HEK293 (cell line): ENCODE data around the gene SPINDOC.

Source experiments
- CTCF ChIA-PET: fragments of 350-600 bp; formaldehyde crosslinking; extraction: SDS; loops from one replicate; lab custom pipeline; 2021; ENCODE audit warnings: antibody characterized with exemption; lab: Yijun Ruan, JAX
- POLR2A ChIA-PET: fragments of 300-600 bp; formaldehyde crosslinking; extraction: SDS; loops from one replicate; lab custom pipeline; 2020; ENCODE audit warnings: antibody characterized with exemption, inconsistent platforms; lab: Yijun Ruan, JAX
- H3K27ac ChIP-seq: fragments of 200-500 bp; sonication (Bioruptor generic); 2 replicates; pipeline ENCODE4 v1.5.1; 2014; ENCODE audit warnings: low read depth, low read length, control low read depth, inconsistent platforms; ENCODE audit errors: extremely low read depth
- H3K36me3 ChIP-seq, 2 experiments: fragments of 200-500 bp in 1 of 2; sonication (Bioruptor generic) in 1 of 2; 1 replicate in 1 of 2; 2 replicates in 1 of 2; pipeline ENCODE4 v1.5.1; 2014 to 2017; ENCODE audit warnings: inconsistent platforms in 2 of 2, low read length in 2 of 2; ENCODE audit not compliant: control insufficient read depth in 2 of 2, insufficient read depth in 1 of 2
- H3K4me1 ChIP-seq: fragments of 200-500 bp; sonication (Bioruptor generic); 2 replicates; pipeline ENCODE4 v1.5.1; 2014; ENCODE audit warnings: mild to moderate bottlenecking, low read length, inconsistent platforms; ENCODE audit not compliant: control insufficient read depth, insufficient read depth
- H3K4me3 ChIP-seq: 2 replicates; pipeline ENCODE4 v1.5.1; 2011; ENCODE audit warnings: low read depth, mild to moderate bottlenecking, control low read depth, low read length, moderate library complexity
- H3K9me3 ChIP-seq: fragments of 200-500 bp; sonication (Bioruptor generic); 2 replicates; pipeline ENCODE4 v1.5.1; 2014; ENCODE audit warnings: low read depth, low read length, inconsistent platforms; ENCODE audit not compliant: control insufficient read depth, insufficient read depth
- IKZF3 ChIP-seq: fragments of 450-650 bp; IDR thresholded peaks from 2 replicates; pipeline ENCODE4 v1.5.0; 2018; ENCODE audit warnings: missing biosample characterization, mild to moderate bottlenecking, missing genetic modification characterization, moderate library complexity
- SCRT1 ChIP-seq: fragments of 450-650 bp; formaldehyde crosslinking; IDR thresholded peaks from 2 replicates; pipeline ENCODE4 v1.5.1; 2016; ENCODE audit warnings: missing biosample characterization, missing genetic modification characterization, borderline replicate concordance
- SCRT2 ChIP-seq: fragments of 450-650 bp; formaldehyde crosslinking; IDR thresholded peaks from 2 replicates; pipeline ENCODE4 v1.5.1; 2016; ENCODE audit warnings: missing biosample characterization, missing genetic modification characterization
- SP7 ChIP-seq: fragments of 450-650 bp; formaldehyde crosslinking; IDR thresholded peaks from 2 replicates; pipeline ENCODE4 v1.5.1; 2016; ENCODE audit warnings: missing biosample characterization, missing genetic modification characterization
- ZBTB17 ChIP-seq: fragments of 450-650 bp; formaldehyde crosslinking; IDR thresholded peaks from 2 replicates; pipeline ENCODE4 v1.5.1; 2016; ENCODE audit warnings: missing biosample characterization, missing genetic modification characterization
- ZBTB48 ChIP-seq: fragments of 450-650 bp; formaldehyde crosslinking; IDR thresholded peaks from 2 replicates; pipeline ENCODE4 v1.5.1; 2016; ENCODE audit warnings: missing biosample characterization, missing genetic modification characterization
- ZEB2 ChIP-seq: fragments of 450-650 bp; formaldehyde crosslinking; IDR thresholded peaks from 2 replicates; pipeline ENCODE4 v1.5.1; 2016; ENCODE audit warnings: missing biosample characterization, missing genetic modification characterization
- ZNF10 ChIP-seq: fragments of 450-650 bp; formaldehyde crosslinking; IDR thresholded peaks from 2 replicates; pipeline ENCODE4 v1.5.1; 2017; ENCODE audit warnings: missing biosample characterization, missing genetic modification characterization
- ZNF366 ChIP-seq: fragments of 450-650 bp; formaldehyde crosslinking; conservative IDR thresholded peaks from 2 replicates; pipeline ENCODE4 v1.5.1; 2016; ENCODE audit warnings: missing biosample characterization, missing genetic modification characterization
- ZNF544 ChIP-seq: fragments of 450-650 bp; formaldehyde crosslinking; IDR thresholded peaks from 2 replicates; pipeline ENCODE4 v1.5.0; 2017; ENCODE audit warnings: missing biosample characterization, missing genetic modification characterization
- ZNF596 ChIP-seq: fragments of 450-650 bp; IDR thresholded peaks from 2 replicates; pipeline ENCODE4 v1.5.0; 2018; ENCODE audit warnings: missing biosample characterization, mild to moderate bottlenecking, missing genetic modification characterization, moderate library complexity
- ZNF610 ChIP-seq: fragments of 450-650 bp; formaldehyde crosslinking; IDR thresholded peaks from 2 replicates; pipeline ENCODE4 v1.5.1; 2016; ENCODE audit warnings: missing biosample characterization, missing genetic modification characterization, borderline replicate concordance
- ZNF654 ChIP-seq: fragments of 450-650 bp; formaldehyde crosslinking; IDR thresholded peaks from 2 replicates; pipeline ENCODE4 v1.5.1; 2016; ENCODE audit warnings: low read depth, missing biosample characterization, missing genetic modification characterization
- TF ChIP-seq, protein P1 (sequence below): fragments of 450-650 bp; IDR thresholded peaks from 2 replicates; pipeline ENCODE4 v1.5.1; 2018; ENCODE audit warnings: missing biosample characterization, missing genetic modification characterization
- TF ChIP-seq, protein P2 (sequence below): fragments of 450-650 bp; formaldehyde crosslinking; IDR thresholded peaks from 2 replicates; pipeline ENCODE4 v1.5.1; 2017; ENCODE audit warnings: missing biosample characterization, missing genetic modification characterization
- TF ChIP-seq, protein P3 (sequence below): fragments of 450-650 bp; formaldehyde crosslinking; IDR thresholded peaks from 2 replicates; pipeline ENCODE4 v1.5.1; 2016; ENCODE audit warnings: missing biosample characterization, missing genetic modification characterization
- TF ChIP-seq, protein P4 (sequence below): fragments of 450-650 bp; formaldehyde crosslinking; IDR thresholded peaks from 2 replicates; pipeline ENCODE4 v1.5.1; 2017; ENCODE audit warnings: missing biosample characterization, missing genetic modification characterization
- TF ChIP-seq, protein P5 (sequence below): IDR thresholded peaks from 2 replicates; pipeline ENCODE4 v1.6.1; 2011; ENCODE audit warnings: mild to moderate bottlenecking, low read depth, low read length, borderline replicate concordance

The SPINDOC gene

DNA sequence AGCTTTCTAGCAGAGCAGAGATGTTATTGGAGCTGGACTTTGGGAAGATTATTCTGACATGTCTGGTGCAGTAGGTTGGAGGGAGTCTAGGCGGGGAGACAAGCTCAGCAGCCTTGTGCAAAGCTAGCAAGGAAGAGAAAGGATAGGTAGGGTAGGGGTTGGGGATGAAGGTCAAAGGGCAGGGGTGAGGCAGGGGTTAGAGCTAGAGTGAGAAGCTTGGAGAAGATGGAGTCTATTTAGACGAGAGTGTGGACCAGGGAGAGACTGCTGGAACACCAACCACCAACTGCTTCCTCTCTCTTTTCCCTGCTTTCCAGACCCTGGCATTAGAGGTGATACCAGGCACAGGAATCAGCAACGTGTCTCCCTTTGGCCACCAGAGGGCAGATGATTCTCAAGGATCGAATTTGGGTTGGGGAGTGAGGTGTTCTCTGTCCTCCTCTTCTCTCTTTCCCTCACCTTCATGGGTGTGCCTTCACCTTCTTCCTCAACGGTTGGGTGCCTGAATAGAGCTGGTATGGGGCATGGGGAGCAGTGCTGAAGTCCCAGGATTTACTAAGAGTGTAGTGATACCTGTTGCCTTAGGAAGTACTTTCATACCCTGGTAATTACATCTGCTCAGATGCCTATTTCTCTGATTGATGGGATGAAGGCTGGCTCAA lies 23.9 kb downstream of the SPINDOC start:
- Histone ChIP-seq H3K4me1 (0 out of 2 replicates have a peak, but pooled peaks cover 4% of the 10 kb centered on the region), H3K9me3 (no peaks in the 10 kb centered on the region), H3K27ac (no peak overlapping the region), H3K4me3 (no peak overlapping the region)
- ChIA-PET CTCF (interaction anchor here (0.6 to 7.4 kb wide), 50 partner anchors 8 to 1133 kb away, joined by 3 to 135 read pairs (median 5); partner anchors contain the start of genes RCOR2 and ZFTA), POLR2A (interaction anchor here (0.6 to 1.2 kb wide), 4 partner anchors 23 to 319 kb away, joined by 3 to 4 read pairs (median 3); partner anchors contain the start of gene RCOR2)
- TF ChIP-seq ZNF654 = peak; percentile 90
- peak; percentile 95 for TF ChIP-seq SCRT2 (tag by site-specific recombination)
- TF ChIP-seq ZNF610 (tag by site-specific recombination) = no peak
- peak; percentile 78 for TF ChIP-seq SCRT1
- TF ChIP-seq IKZF3 (tag by site-specific recombination) = 0 out of 2 replicates have a peak, but pooled peaks have one; percentile 10
- peak; percentile 86 for TF ChIP-seq ZNF366
- TF ChIP-seq ZNF544 = no peak
- TF ChIP-seq, protein P1, sequence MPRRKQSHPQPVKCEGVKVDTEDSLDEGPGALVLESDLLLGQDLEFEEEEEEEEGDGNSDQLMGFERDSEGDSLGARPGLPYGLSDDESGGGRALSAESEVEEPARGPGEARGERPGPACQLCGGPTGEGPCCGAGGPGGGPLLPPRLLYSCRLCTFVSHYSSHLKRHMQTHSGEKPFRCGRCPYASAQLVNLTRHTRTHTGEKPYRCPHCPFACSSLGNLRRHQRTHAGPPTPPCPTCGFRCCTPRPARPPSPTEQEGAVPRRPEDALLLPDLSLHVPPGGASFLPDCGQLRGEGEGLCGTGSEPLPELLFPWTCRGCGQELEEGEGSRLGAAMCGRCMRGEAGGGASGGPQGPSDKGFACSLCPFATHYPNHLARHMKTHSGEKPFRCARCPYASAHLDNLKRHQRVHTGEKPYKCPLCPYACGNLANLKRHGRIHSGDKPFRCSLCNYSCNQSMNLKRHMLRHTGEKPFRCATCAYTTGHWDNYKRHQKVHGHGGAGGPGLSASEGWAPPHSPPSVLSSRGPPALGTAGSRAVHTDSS = peak; percentile 60; the same call in 1 of the 2 replicates
- 0 out of 2 replicates have a peak, but pooled peaks have one; percentile 24 for TF ChIP-seq SP7 (tag by site-specific recombination)
- TF ChIP-seq, protein P2, sequence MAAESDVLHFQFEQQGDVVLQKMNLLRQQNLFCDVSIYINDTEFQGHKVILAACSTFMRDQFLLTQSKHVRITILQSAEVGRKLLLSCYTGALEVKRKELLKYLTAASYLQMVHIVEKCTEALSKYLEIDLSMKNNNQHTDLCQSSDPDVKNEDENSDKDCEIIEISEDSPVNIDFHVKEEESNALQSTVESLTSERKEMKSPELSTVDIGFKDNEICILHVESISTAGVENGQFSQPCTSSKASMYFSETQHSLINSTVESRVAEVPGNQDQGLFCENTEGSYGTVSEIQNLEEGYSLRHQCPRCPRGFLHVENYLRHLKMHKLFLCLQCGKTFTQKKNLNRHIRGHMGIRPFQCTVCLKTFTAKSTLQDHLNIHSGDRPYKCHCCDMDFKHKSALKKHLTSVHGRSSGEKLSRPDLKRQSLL = no peak
- TF ChIP-seq ZEB2 = peak; percentile 41; the same call in 1 of the 2 replicates
- TF ChIP-seq, protein P3, sequence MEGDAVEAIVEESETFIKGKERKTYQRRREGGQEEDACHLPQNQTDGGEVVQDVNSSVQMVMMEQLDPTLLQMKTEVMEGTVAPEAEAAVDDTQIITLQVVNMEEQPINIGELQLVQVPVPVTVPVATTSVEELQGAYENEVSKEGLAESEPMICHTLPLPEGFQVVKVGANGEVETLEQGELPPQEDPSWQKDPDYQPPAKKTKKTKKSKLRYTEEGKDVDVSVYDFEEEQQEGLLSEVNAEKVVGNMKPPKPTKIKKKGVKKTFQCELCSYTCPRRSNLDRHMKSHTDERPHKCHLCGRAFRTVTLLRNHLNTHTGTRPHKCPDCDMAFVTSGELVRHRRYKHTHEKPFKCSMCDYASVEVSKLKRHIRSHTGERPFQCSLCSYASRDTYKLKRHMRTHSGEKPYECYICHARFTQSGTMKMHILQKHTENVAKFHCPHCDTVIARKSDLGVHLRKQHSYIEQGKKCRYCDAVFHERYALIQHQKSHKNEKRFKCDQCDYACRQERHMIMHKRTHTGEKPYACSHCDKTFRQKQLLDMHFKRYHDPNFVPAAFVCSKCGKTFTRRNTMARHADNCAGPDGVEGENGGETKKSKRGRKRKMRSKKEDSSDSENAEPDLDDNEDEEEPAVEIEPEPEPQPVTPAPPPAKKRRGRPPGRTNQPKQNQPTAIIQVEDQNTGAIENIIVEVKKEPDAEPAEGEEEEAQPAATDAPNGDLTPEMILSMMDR (tag by site-specific recombination) = peak; percentile 74
- 0 out of 2 replicates have a peak, but pooled peaks have one; percentile 39 for TF ChIP-seq ZBTB48 (tag by site-specific recombination)
- TF ChIP-seq, protein P4, sequence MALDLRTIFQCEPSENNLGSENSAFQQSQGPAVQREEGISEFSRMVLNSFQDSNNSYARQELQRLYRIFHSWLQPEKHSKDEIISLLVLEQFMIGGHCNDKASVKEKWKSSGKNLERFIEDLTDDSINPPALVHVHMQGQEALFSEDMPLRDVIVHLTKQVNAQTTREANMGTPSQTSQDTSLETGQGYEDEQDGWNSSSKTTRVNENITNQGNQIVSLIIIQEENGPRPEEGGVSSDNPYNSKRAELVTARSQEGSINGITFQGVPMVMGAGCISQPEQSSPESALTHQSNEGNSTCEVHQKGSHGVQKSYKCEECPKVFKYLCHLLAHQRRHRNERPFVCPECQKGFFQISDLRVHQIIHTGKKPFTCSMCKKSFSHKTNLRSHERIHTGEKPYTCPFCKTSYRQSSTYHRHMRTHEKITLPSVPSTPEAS (tag by site-specific recombination) = no peak
- no peak for TF ChIP-seq ZNF596 (tag by site-specific recombination)
- TF ChIP-seq ZBTB17 (tag by site-specific recombination) = peak; percentile 63
- TF ChIP-seq, protein P5, sequence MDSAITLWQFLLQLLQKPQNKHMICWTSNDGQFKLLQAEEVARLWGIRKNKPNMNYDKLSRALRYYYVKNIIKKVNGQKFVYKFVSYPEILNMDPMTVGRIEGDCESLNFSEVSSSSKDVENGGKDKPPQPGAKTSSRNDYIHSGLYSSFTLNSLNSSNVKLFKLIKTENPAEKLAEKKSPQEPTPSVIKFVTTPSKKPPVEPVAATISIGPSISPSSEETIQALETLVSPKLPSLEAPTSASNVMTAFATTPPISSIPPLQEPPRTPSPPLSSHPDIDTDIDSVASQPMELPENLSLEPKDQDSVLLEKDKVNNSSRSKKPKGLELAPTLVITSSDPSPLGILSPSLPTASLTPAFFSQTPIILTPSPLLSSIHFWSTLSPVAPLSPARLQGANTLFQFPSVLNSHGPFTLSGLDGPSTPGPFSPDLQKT = no peak
- peak; percentile 57; the same call in 1 of the 2 replicates for TF ChIP-seq ZNF10 (tag by site-specific recombination)
- TF ChIP-seq, all 188 proteins: peak for 12
- peaks cover 0 to 10% of the 10 kb centered on the region in 2 experiments; a peak in 1 of 3 replicates for H3K36me3 ChIP-seq
